Loucy (cell line): Measurements from ENCODE around the gene ADAMTSL2.

ENCODE experiments used
- EZH2phosphoT487 ChIP-seq: fragments of 200-600 bp; IDR thresholded peaks from 2 replicates; pipeline ENCODE4 v1.6.1; 2018; ENCODE audit warnings: antibody characterized with exemption, mild to moderate bottlenecking, moderate library complexity, borderline replicate concordance
- TF ChIP-seq, protein P1 (sequence below): fragments of 200-600 bp; sonication (generic); conservative IDR thresholded peaks from 2 replicates; pipeline ENCODE4 v1.5.1; 2014; ENCODE audit warnings: mild to moderate bottlenecking, antibody characterized with exemption, low read length

- TF ChIP-seq, protein P1, sequence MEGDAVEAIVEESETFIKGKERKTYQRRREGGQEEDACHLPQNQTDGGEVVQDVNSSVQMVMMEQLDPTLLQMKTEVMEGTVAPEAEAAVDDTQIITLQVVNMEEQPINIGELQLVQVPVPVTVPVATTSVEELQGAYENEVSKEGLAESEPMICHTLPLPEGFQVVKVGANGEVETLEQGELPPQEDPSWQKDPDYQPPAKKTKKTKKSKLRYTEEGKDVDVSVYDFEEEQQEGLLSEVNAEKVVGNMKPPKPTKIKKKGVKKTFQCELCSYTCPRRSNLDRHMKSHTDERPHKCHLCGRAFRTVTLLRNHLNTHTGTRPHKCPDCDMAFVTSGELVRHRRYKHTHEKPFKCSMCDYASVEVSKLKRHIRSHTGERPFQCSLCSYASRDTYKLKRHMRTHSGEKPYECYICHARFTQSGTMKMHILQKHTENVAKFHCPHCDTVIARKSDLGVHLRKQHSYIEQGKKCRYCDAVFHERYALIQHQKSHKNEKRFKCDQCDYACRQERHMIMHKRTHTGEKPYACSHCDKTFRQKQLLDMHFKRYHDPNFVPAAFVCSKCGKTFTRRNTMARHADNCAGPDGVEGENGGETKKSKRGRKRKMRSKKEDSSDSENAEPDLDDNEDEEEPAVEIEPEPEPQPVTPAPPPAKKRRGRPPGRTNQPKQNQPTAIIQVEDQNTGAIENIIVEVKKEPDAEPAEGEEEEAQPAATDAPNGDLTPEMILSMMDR = no peak
- TF ChIP-seq EZH2phosphoT487 = no peak
Measured at GRCh38 chr9:133568186-133568585, 33.7 kb downstream of the ADAMTSL2 start.
